Endothelial cell of umbilical vein (primary cell): ENCODE data around the gene C1orf105. TPM values are rescaled to one million over a fixed set of nuclear protein-coding genes. Genes with fewer than 3 reads are reported as not detected.

ENCODE experiments used
- BruUV-seq: library from RNA; stranded (reverse); fragments of 400-500 nt; replicated peaks from 2 replicates; lab custom pipeline; 2021; lab: Mats Ljungman, UMichigan
- CTCF ChIA-PET: fragments of 300-600, 350-600 bp; sonication (Branson Sonifier 250); formaldehyde crosslinking; loops from one replicate; lab custom pipeline; 2021; ENCODE audit warnings: antibody characterized with exemption, inconsistent platforms; lab: Charles Lee
- POLR2A ChIA-PET: fragments of 300-600, 350-600 bp; sonication (Branson Sonifier 250); formaldehyde crosslinking; loops from one replicate; lab custom pipeline; 2021; ENCODE audit warnings: antibody characterized with exemption, inconsistent platforms; lab: Charles Lee
- DNase-seq: peaks from one replicate; pipeline ENCODE4 v3.0.0-alpha.2; 2011; ENCODE audit warnings: low read depth, low spot score
- FAIRE-seq: peaks from 2 replicates; lab custom pipeline; 2011; peaks lifted over from hg19 to GRCh38; lab: Jason Lieb, UNC
- H2AFZ ChIP-seq: 2 replicates; pipeline ENCODE4 v1.6.0; 2012; ENCODE audit warnings: low read depth, low read length, control low read depth, inconsistent platforms
- H3K27ac ChIP-seq: 2 replicates; pipeline ENCODE4 v1.5.1; 2011; ENCODE audit warnings: low read depth, mild to moderate bottlenecking, control low read depth, low read length, moderate library complexity; ENCODE audit not compliant: insufficient read depth
- H3K27me3 ChIP-seq, 2 experiments: 2 replicates each; pipeline versions ENCODE4 v1.6.0 to v1.6.1; 2011; ENCODE audit warnings: low read length in 2 of 2, mixed read lengths in 1 of 2; ENCODE audit not compliant: control insufficient read depth in 2 of 2, insufficient read depth in 2 of 2
- H3K36me3 ChIP-seq, 2 experiments: 2 replicates in 1 of 2; 3 replicates in 1 of 2; pipeline ENCODE4 v1.5.1; 2011; ENCODE audit warnings: low read length in 2 of 2, mild to moderate bottlenecking in 1 of 2, moderate library complexity in 1 of 2; ENCODE audit not compliant: control insufficient read depth in 2 of 2, insufficient read depth in 2 of 2; ENCODE audit errors: extremely low read depth in 1 of 2
- H3K4me1 ChIP-seq: 3 replicates; pipeline ENCODE4 v1.5.1; 2011; ENCODE audit warnings: mild to moderate bottlenecking, low read length; ENCODE audit not compliant: control insufficient read depth, insufficient read depth; ENCODE audit errors: extremely low read depth
- H3K4me2 ChIP-seq: 2 replicates; pipeline ENCODE4 v1.6.1; 2011; ENCODE audit warnings: low read length, control low read depth, mixed read lengths; ENCODE audit not compliant: insufficient read depth
- H3K4me3 ChIP-seq, 3 experiments: fragments of 200-600 bp in 1 of 3; sonication (generic), shearing (Covaris generic) in 1 of 3; replicated peaks in 1 of 3; 2 replicates each; pipeline ENCODE4 v1.5.1; 2011 to 2016; ENCODE audit warnings: control low read depth in 3 of 3, low read length in 3 of 3, mild to moderate bottlenecking in 2 of 3, inconsistent platforms in 1 of 3, low read depth in 1 of 3, moderate library complexity in 1 of 3; ENCODE audit not compliant: insufficient read depth in 1 of 3
- H3K79me2 ChIP-seq: 2 replicates; pipeline ENCODE4 v1.6.0; 2012; ENCODE audit warnings: low read length, inconsistent platforms; ENCODE audit not compliant: control insufficient read depth, insufficient read depth
- H3K9ac ChIP-seq: replicated peaks from 2 replicates; pipeline ENCODE3; 2011; ENCODE audit warnings: low read length, control low read depth; ENCODE audit not compliant: insufficient read depth; ENCODE audit errors: extremely low read depth
- H3K9me1 ChIP-seq: replicated peaks from 3 replicates; pipeline ENCODE4 v1.6.0; 2011; ENCODE audit warnings: mild to moderate bottlenecking, low read length; ENCODE audit not compliant: control insufficient read depth, insufficient read depth; ENCODE audit errors: extremely low read depth
- H3K9me3 ChIP-seq: replicated peaks from 2 replicates; pipeline ENCODE4 v1.5.1; 2012; ENCODE audit warnings: low read length, inconsistent platforms; ENCODE audit not compliant: control insufficient read depth, insufficient read depth
- H4K20me1 ChIP-seq: replicated peaks from 2 replicates; pipeline ENCODE3; 2011; ENCODE audit warnings: mild to moderate bottlenecking, low read length; ENCODE audit not compliant: control insufficient read depth, insufficient read depth; ENCODE audit errors: extremely low read depth
- CTCF ChIP-seq, 2 donors: IDR thresholded peaks; 1 replicate in 1 of 2; 2 replicates in 1 of 2; pipeline ENCODE4 v1.5.1; 2011; ENCODE audit warnings: low read length in 2 of 2, mild to moderate bottlenecking in 2 of 2, moderate library complexity in 2 of 2, control low read depth in 1 of 2, inconsistent platforms in 1 of 2, low read depth in 1 of 2; ENCODE audit not compliant: insufficient read depth in 1 of 2; ENCODE audit errors: extremely low read depth in 1 of 2
- FOS ChIP-seq: IDR thresholded peaks from 2 replicates; pipeline ENCODE4 v1.6.1; 2011; ENCODE audit warnings: mild to moderate bottlenecking, low read length, moderate library complexity, borderline replicate concordance; ENCODE audit not compliant: insufficient read depth
- GATA2 ChIP-seq: IDR thresholded peaks from 2 replicates; pipeline ENCODE4 v1.7.0; 2011; ENCODE audit warnings: low read depth, mild to moderate bottlenecking, moderate library complexity, mixed read lengths, low read length; ENCODE audit not compliant: insufficient read length, insufficient read depth
- MYC ChIP-seq: IDR thresholded peaks from one replicate; pipeline ENCODE4 v1.6.1; 2011; ENCODE audit warnings: mild to moderate bottlenecking, low read depth, low read length
- dilution Hi-C: fragments of 300-500 bp; cut with MboI; formaldehyde crosslinking; loops from one replicate; pipeline ENCODE4 v1.15.0; 2019; ENCODE audit warnings: low sequenced_read_pairs; ENCODE audit not compliant: extremely low pct_ligation_motif_present
- intact Hi-C: fragments of 100-400 bp; cut with micrococcal nuclease; formaldehyde crosslinking; loops from one replicate; pipeline ENCODE4 v1.10.0; 2022
- polyA plus RNA-seq, 4 experiments: library from polyadenylated mRNA; depleted of rRNA in 3 of 4; stranded (reverse) in 3 of 4; unstranded in 1 of 4; fragments of >200 nt; gene quantifications; 2 replicates each; pipeline versions ENCODE4 v1.2.1 to v1.2.3, GENCODE V29; 2011 to 2012; ENCODE audit warnings: missing spikeins in 1 of 4
- total RNA-seq: library from RNA; stranded (reverse); gene quantifications from 2 replicates; pipeline ENCODE4 v1.2.3, GENCODE V29; 2021

The C1orf105 gene
- total and polyA plus RNA-seq, 2 donors (not counting 3 experiments of a cell fraction or from before 2014, with no cell fraction given), result not detected

DNA sequence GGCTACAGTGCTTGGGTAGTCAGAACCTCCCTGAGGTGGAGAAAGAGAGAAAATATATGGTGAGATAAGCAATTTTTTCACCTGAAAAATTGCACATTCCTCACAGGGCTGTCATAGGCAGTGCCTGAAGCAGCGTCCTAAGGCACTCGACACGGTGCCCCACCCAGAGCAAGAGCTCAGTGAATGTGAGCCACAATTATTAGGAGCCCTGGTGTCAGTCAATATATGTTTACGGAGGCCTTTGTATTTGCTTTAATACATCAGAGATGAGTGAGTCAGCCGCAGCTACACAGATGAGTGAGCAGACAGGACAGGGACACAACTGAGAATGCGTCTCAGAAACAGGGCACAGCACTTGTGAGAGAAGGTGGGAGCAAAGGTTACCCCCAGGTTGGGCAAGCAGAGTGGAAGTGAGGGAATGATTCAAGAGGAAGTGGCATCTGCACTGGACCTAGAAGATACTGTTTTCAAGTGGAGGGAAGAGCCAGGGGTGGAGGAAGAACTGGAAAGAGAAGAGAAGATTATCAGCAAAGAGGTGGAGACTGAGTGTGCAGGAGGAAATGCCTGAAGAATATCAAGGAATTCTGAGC lies 28.6 kb downstream of the C1orf105 start:
- Histone ChIP-seq H3K4me2 (no peak overlapping the region), H3K9ac (no peak overlapping the region), H3K9me3 (no peaks in the 10 kb centered on the region), H3K4me1 (peaks cover 28% of the 10 kb centered on the region), H3K27ac (no peak overlapping the region), H3K36me3 (no peaks in the 10 kb centered on the region), H3K79me2 (no peaks in the 10 kb centered on the region), H3K27me3 (no peaks in the 10 kb centered on the region), H3K9me1 (no peaks in the 10 kb centered on the region), H4K20me1 (no peaks in the 10 kb centered on the region), H3K4me3 (no peak overlapping the region), H2AFZ (peak overlapping the region; percentile 52)
- intact Hi-C loops, result no loop called here
- ChIA-PET POLR2A (no interaction called here), CTCF (interaction anchor here (1.9 to 3.6 kb wide), 3 partner anchors 160 to 447 kb away, joined by 6 to 61 read pairs (median 10); no protein-coding TSS in a partner anchor)
- no peak for FAIRE-seq
- no peak for DNase-seq
- dilution Hi-C loops, result no loop called here
- TF ChIP-seq MYC (no peak), GATA2 (no peak), FOS (peak; percentile 29)
- no TSS peak for BruUV-seq

DNA sequence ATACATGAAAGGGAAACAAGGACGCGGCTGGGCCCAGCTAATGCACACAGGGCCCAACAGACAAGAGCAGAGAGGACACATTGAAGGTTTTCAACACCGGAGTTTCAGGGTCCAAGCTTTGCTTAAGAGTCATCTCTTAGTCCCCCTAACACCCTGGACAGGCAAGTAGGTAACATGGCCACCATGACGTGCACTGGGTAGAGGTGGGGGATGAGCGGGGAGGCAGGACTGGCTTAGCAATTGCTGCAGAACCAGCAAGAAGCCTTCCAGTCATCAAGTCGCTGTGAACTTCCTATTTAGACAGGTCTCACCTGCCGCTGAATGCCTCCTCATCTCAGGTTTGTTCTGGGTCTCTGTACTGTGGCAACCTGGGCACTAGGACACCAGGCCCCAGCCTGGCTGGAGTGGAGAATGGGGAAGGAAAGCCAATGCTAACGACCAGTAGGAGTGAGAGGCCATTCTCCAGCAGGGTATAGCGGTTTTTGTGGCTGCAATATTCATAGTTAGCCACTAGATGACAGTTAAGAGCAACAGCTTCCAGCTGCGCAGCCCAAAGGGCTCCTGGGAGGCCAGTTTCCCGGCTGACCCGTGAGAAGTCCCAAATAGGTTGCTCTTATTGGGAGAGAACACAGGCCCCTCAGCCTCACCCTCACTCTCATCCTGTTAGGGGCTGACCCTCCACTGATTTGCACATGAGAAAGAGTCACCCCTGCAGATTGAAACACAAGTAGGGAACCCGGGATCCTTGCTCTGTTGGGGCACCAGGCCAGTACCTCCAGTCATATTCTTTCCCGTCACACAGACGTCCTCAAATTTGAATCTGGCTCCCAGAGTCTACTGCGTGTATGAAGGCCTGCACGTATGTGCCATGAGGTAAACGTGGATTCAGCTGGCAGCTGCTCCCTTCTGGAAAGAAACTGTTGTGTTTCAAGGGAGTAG lies 29.4 kb downstream of the C1orf105 start:
- H3K4me1 ChIP-seq, result peaks cover 22% of the 10 kb centered on the region
- H3K36me3 ChIP-seq, result no peaks in the 10 kb centered on the region
- H3K9me3 ChIP-seq, result no peaks in the 10 kb centered on the region
- dilution Hi-C loops, result no loop called here
- no TSS peak for BruUV-seq
- intact Hi-C loops, result loop anchor here (1.0 to 5.0 kb wide), 3 partner anchors 83 to 269 kb away; partner anchors contain the start of gene SUCO
- H4K20me1 ChIP-seq, result no peaks in the 10 kb centered on the region
- peak; percentile 94 for FAIRE-seq
- peak; percentile 61 for DNase-seq
- H3K9ac ChIP-seq, result no peak overlapping the region
- ChIA-PET POLR2A (no interaction called here), CTCF (interaction anchor here (0.9 to 3.6 kb wide), 10 partner anchors 8 to 448 kb away, joined by 3 to 61 read pairs (median 4); partner anchors contain the start of gene SUCO)
- peak overlapping the region; percentile 62 for H2AFZ ChIP-seq
- no peak overlapping the region for H3K27ac ChIP-seq
- no peak overlapping the region for H3K4me3 ChIP-seq
- TF ChIP-seq CTCF (IDR thresholded peaks at IDR 0.05; ENCODE audit: extremely low read depth in 1 of 2, insufficient read depth in 1 of 2, low read depth in 1 of 2, low read length in 2 of 2) (peak; percentile 67 to 86), FOS (no peak)
- no peaks in the 10 kb centered on the region for H3K9me1 ChIP-seq
- H3K27me3 ChIP-seq, result no peaks in the 10 kb centered on the region
- no peak overlapping the region for H3K4me2 ChIP-seq
- no peaks in the 10 kb centered on the region for H3K79me2 ChIP-seq
